EH (cell line): ENCODE results near the gene SIM1.
"Not testable (repeated sequence)": the region's sequence is repeated elsewhere in the genome, so short reads cannot be mapped to it uniquely, and the experiment has no call there.

Source experiments
- DNase-seq: peaks from one replicate; pipeline ENCODE4 v3.0.0-alpha.2; 2015; ENCODE audit warnings: low read depth

The SIM1 gene

DNA sequence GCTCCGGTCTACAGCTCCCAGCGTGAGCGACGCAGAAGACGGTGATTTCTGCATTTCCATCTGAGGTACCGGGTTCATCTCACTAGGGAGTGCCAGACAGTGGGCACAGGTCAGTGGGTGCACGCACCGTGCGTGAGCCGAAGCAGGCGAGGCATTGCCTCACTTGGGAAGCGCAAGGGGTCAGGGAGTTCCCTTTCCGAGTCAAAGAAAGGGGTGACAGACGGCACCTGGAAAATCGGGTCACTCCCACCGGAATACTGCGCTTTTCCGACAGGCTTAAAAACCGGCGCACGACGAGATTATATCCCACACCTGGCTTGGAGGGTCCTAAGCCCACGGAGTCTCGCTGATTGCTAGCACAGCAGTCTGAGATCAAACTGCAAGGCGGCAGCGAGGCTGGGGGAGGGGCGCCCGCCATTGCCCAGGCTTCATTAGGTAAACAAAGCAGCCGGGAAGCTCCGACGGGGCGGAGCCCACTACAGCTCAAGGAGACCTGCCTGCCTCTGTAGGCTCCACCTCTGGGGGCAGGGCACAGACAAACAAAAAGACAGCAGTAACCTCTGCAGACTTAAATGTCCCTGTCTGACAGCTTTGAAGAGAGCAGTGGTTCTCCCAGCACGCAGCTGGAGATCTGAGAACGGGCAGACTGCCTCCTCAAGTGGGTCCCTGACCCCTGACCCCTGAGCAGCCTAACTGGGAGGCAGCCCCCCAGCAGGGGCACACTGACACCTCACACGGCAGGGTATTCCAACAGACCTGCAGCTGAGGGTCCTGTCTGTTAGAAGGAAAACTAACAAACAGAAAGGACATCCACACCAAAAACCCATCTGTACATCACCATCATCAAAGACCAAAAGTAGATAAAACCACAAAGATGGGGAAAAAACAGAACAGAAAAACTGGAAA lies 109.7 kb downstream of the SIM1 start:
- DNase-seq = not testable (repeated sequence)

DNA sequence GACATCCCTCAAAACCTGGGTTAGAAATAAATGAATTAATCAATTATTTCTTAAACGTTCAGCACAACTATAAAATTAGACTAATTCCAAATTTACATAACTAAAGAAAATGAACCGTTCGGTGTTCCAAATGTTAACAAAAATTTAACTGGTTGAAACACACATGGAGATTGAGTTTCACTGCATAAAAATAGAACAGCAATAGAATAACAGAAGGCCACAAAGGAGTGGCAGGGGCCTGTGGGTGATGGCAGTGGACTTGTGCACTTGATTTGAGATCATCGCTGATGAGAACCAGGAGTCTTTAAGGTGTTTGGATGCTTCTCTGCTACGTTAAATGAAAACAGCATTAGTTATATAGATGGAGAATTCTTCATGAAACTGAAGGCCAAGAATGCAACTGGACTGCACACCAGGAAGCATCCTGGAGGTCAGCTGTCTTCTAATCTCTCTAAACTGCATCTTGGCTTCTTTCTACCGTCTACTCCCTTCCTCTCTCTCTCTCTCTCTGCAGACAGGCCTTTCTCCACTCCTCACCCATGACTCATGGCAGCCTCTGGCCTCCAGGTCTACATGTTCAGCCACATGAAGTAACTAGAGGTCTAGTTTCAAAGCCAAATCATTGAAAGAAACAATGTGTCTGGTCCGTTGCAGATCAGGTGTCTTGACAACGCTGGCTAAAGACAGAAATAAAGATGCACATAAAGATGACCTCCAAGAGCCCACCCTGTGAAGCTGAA lies 111.3 kb downstream of the SIM1 start:
- peak; percentile 85 for DNase-seq

DNA sequence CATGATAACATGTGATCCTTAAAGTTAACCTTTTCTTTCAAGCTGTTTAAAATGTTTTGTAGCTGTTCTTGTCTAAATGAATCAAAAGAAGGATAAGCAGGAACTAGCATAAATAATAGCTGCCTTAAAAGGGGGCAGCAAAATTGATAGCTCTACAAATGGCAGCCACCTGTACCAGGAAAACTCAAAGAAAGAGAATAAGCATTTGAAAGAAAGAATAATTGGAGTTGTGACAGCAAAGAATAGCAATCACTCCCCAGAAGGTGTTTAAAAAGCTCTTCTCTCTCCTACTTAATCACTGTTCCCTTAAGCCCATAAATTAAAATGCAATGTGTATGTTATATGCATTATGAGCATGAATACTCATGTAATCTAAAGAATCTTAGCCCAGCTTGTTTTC lies 114.6 kb downstream of the SIM1 start:
- DNase-seq = no peak

DNA sequence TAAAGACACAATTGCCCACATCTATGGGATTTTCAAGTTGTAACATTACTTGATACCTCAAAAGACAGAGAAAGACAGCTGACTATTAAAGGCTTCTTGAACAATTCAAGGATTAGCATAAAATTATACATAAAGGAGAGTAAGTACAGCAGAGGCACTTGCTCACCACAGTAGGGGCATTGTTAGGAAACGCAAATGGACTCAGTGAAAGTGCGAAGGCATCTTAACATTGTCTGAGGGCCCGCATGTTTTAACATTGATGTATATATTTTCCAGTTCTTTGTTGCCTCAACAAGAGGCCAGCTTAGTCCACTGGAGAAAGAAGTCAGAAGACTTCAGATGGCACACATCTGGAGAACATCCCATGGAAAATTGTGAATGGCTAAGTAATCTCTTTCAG lies 115.4 kb downstream of the SIM1 start:
- DNase-seq = no peak

DNA sequence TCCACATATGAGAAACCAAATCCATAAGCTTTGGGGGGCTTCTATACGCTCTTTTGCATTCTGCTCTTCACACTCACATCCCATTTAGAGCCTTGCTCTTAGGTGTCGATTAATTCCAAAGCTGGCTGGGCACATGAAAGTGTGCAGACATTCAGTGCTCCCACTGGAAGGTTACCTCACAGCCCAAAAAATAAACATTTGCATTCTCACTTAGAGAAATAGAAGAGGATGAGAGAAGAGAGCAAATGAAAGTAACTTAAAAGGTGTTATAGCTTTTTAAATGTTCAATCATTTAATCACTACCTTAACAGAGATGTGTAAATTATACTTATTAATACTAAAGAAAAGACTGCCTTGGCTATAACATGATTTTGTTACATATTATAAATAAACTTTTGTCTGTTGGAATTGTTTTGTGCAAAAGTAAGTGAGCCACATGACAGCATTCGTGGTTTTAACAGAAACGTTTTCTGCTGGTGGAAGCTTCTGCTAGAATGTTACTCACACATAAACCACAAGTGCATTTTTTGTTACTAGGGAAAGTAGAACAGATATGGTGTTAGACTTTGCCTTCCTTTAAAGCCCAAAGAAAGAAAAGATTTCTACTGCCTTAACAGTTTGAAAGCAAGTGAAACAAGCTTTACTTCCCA lies 116.7 kb downstream of the SIM1 start:
- peak; percentile 83 for DNase-seq

DNA sequence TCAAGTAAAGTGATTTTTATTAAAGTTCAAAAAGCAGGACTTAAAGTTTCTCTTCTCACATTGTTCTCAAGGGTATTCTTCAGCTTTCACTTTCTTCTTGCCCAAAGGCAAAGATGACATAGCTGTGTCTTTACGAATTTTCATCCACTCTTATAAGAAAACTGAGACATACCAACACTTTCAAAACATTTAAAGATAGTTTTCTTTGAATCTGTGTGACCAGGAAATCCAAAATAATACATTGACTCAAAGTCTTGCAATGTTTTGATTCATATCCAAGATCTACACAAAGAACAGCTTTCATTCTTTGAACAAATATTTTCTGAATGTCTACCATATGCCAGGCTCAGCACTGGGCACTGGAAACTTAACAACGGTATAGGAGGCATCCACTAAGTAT lies 117.9 kb downstream of the SIM1 start:
- DNase-seq = peak; percentile 92

DNA sequence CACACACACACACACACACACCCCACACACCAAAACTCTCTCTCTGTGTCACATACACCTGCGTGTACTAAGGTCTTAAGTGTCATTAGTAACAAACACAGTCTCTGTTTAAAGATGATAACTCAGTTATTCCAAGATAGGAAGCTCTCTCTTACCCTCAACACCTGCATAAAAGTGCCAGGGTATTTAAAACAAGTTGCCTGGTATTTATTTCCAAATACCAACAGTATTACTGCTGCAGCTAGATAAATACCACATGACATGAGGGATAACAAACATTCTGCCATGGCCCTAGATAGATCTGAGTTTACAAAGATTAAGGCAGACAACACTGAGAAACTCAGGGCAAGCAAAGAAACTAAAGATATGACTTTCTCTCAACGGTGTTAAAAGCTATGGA lies 118.5 kb downstream of the SIM1 start:
- peak; percentile 60 for DNase-seq

DNA sequence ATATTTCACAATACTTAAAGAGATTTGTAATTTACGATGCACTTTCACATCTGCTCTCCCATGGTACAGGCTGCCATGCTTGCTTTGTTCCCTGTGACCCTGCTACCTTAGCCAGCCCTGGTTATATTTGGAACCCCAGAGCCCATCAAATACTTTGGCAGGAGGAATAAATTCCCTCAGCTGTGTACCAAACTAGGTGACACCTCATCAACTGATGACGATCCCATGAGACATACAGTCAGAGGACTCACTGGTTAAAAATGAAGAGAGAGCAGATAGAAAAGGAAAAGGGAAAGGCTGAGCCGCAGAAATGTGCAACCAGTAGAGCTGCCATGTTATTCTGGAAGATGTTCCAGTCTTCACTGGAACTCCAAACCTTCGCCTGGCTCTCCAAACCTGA lies 120.0 kb downstream of the SIM1 start:
- DNase-seq = peak; percentile 91

DNA sequence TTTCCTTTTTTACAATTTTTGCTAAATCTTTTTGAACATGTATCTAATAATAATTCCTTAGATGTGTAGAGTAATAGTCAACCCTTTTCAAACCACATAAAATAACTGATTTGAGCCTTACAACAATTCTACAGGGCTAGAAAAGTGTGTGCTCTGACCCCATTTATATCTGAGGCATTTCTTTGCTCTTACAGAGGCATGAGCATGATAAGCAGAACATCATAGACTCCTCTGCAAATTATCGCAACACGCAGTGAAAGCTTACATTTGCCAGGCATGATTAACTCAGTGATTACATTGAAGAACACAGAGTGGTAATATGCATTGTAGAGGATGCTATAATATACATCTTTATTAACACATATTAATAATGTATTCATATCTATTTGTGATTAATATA lies 120.4 kb downstream of the SIM1 start:
- DNase-seq = peak; percentile 22

DNA sequence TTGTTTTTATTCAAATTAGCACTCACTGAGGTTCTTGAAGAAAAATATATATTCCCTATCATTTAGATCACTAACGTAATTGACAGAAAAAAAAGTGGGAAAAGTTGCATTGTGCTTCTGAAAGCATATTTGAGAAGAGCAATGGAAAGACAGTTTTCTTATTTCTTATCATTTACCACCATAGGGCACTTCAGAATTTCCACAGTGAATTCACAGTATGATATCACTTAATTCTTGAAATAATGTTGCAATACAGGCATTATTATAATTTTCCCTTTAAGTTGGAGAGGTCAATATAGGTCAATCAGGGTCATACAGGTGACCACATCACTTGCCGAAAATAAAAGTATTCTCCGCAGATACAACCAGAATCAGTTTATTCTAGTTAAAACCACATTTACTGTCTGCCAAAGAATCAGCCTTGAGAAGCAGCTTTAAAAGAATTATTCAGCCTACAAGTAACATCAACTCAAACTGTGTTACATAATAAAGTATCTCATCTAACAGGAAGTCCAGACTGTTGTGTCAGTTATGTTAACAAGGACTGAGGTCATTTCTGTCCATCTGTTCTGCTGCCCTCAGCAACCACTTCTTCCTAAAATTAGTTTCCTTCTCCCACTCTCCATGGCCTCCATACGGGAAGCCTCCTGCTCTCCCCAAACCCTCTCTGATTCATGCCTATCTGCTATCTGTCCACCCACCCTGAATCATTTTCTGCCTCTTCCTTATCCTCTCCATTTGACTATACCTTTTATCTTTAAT lies 121.2 kb downstream of the SIM1 start:
- DNase-seq = peak; percentile 88

DNA sequence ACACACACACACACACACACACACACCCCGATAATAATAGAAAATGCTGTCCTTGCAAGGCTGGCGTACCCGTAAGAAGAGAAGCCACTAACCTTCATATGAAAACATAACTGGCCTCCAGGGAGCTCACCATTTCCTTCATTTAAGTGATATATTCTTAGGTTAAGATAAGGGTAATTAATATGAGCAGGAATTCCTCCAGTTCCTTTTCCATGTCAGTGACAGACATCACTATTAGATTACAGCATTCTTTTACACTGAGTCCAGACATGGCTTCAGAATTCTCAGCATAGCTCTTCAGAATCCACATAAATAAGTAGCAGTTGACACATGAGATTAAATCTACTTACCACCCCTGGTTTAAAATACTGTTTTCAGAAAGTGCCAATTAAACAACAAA lies 121.9 kb downstream of the SIM1 start:
- peak; percentile 93 for DNase-seq

DNA sequence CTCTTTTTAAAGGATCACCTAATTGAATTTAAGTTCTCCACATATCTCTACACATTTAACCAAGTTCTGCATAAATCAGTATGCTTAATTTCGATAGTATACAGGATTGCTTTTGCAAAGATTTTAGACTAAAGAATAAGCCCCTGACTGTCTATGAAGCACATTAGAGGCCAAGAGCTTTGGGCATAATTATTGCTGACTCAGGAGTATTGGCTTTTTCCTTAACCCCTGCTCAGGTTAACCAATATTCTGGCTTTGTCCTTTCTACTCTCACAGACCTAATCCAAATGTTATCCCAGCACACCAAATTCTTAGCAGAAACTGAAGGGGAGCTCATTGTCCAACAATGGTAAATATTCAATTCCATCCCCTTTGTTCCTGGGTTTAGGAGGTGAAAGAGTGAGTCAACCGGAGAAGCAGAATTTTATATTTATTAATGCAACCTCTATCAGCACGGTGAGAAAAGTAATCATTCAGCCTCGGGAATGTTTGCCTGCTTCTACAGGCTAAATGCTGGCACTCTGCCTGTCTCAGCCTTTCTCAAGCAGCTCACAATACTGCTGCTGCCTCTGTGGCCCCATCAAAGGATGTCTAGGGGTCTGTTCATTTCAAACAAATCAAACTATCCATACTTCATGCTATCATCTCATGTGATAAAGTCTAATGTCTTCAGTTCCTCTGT lies 125.0 kb downstream of the SIM1 start:
- DNase-seq = no peak

DNA sequence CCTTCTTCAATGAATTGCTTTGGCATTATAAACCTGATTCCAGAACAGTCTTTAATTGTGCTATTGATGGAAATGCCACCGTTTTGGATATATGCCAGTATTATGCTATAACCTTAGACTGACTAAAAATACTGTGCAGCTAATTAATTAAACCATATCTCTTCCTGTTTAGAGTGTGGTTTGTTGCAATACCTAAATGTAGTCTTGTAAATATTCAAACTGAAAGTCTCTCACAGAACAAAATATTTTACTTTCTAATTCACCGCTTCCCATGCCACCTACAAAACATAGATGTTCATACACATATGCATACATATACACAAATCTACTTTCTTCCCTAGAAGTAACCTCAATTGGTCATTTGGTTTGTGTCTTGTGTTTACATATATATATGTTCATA lies 126.6 kb downstream of the SIM1 start:
- no peak for DNase-seq

DNA sequence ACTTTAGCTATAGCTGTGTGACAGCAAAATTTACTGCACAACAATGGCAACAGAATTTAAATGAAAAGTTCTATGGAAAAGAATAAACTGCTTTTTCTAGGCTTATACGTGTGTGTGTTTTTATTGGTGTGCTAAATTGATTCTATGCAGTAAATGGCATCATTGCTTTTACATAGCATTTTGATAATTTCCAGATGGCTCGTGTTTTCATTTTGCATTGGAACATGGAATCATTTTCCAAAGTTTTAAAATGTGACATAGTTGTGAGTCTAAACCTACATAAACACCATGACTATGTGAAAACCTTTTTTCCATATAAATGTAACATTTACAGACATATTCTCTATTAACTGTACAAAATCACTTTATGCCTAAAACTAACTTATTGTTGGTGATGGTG lies 127.8 kb downstream of the SIM1 start:
- DNase-seq = no peak

DNA sequence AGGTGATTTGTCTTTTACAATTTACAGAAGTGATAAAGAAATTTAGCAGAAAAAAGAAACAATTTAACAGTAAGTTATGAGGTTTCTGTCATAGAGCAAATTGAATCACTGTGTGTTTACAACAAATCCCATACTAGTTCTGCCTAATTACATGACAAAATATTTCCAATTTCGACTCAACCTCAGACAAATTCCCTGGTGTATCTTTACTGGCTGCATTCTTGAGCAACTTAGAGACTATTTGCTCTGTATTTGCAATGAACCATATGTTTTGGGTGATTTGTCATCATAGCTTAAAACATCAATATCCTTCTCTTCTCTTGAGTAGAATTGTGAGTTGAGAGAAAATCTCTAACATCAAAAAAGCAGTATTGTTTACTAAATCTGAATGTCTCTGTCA lies 128.7 kb downstream of the SIM1 start:
- peak; percentile 57 for DNase-seq
